ENCODE results near the gene ZNF165. TPM values are rescaled to one million over a fixed set of nuclear protein-coding genes. Genes with fewer than 3 reads are reported as not detected.

The ZNF165 gene
- total and polyA plus RNA-seq, 7 donors: 0.28 to 4.1 (median 1.8) TPM

DNA sequence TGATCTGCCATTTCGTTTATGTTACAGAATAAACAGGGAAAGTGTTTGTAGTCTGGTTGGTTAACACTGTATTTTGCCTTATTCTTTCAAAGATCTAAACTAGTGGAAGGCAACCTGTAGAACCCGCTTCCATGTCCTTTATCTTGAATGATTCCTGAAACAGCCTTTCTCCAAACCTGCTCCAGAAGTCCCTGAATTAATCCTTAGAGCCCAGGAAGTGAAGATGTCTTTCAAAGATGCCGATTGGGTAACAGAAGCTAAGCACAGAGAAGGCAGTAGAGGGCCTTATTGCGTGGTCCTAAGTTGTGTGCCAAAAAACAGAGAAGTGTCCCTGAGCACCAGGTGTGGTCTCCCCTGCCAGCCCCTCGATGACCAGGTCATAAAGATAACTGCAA is 24.9 kb downstream of the ZNF165 start:
- Histone ChIP-seq H3K4me3 (peak overlapping the region; percentile 66 to 80 (median 69)), H3K36me3 (no peaks in the 10 kb centered on the region), H3K27ac (peak overlapping the region; percentile 84 to 89 (median 85)), H3K9me3 (no peaks in the 10 kb centered on the region), H3K4me1 (peaks cover 0 to 5% (median 2%) of the 10 kb centered on the region in 4 donors), H3K27me3 (no peaks in the 10 kb centered on the region)
- TF ChIP-seq, protein P1, sequence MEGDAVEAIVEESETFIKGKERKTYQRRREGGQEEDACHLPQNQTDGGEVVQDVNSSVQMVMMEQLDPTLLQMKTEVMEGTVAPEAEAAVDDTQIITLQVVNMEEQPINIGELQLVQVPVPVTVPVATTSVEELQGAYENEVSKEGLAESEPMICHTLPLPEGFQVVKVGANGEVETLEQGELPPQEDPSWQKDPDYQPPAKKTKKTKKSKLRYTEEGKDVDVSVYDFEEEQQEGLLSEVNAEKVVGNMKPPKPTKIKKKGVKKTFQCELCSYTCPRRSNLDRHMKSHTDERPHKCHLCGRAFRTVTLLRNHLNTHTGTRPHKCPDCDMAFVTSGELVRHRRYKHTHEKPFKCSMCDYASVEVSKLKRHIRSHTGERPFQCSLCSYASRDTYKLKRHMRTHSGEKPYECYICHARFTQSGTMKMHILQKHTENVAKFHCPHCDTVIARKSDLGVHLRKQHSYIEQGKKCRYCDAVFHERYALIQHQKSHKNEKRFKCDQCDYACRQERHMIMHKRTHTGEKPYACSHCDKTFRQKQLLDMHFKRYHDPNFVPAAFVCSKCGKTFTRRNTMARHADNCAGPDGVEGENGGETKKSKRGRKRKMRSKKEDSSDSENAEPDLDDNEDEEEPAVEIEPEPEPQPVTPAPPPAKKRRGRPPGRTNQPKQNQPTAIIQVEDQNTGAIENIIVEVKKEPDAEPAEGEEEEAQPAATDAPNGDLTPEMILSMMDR (IDR thresholded peaks at IDR 0.05): no peak
- TF ChIP-seq POLR2A (IDR thresholded peaks at IDR 0.05) (no peak), POLR2AphosphoS5 (IDR thresholded peaks at IDR 0.05) (no peak), EP300 (IDR thresholded peaks at IDR 0.05) (no peak)
- intact Hi-C loops (cut with DNase I): loop anchor here (2.0 kb wide), 2 partner anchors 24 to 32 kb away; partner anchors contain the start of gene ZNF165
- 9 to 23% methylated on average over 5 of the region's 5 CpGs for WGBS, 2 donors
- DNase-seq: no peak

DNA sequence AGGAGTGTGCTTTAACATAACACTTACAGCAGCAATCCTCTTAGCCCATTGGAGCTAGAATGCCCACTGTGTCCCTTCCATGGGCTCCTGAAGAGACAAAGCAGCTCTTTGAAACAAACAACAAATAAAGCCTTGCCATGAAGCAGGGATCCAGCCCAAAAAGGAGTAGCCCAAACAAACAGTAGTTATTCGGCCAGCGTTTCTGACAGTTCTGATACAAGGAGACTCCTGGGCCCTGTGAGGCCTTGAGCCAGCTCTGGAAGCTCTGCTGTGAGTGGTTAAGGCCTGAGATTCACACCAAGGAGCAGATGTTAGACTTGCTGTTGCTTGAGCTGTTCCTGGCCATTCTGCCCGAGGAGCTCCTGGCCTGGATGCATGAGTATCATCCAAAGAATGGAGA is 27.1 kb downstream of the ZNF165 start:
- intact Hi-C loops (cut with DNase I): no loop called here
- peaks cover 0 to 5% (median 2%) of the 10 kb centered on the region in 4 donors for H3K4me1 ChIP-seq
- DNase-seq: no peak
- H3K27me3 ChIP-seq: no peaks in the 10 kb centered on the region
- no peak overlapping the region for H3K4me3 ChIP-seq
- no peaks in the 10 kb centered on the region for H3K36me3 ChIP-seq
- WGBS, 2 donors: 89 to 92% methylated on average over 3 of the region's 3 CpGs
- no peak overlapping the region for H3K27ac ChIP-seq
- no peaks in the 10 kb centered on the region for H3K9me3 ChIP-seq
- TF ChIP-seq POLR2AphosphoS5 (IDR thresholded peaks at IDR 0.05) (no peak), EP300 (IDR thresholded peaks at IDR 0.05) (no peak), POLR2A (IDR thresholded peaks at IDR 0.05) (no peak)
- TF ChIP-seq, protein P1 (IDR thresholded peaks at IDR 0.05): no peak

DNA sequence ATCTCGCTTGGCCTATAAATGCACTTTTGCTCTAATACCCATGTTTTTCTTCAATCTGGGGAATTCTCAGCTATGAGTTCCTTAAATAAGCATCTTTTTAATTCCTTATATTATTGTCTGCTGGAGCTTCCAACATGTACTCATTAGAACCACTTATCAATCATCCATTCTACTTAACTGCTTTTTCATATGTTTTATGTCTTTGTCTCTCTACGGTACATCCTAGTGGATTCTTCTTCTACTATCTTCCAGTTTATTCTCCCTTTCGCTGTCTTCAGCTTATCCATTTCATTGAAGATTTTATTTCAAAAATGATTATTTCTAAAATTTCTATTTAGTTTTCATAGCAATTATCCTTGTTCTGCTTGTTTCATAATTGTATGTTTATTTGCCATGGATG is 31.6 kb downstream of the ZNF165 start:
- Histone ChIP-seq H3K36me3 (peaks cover 0 to 27% (median 12%) of the 10 kb centered on the region in 4 donors), H3K27me3 (no peaks in the 10 kb centered on the region), H3K27ac (no peak overlapping the region), H3K4me1 (no peaks in the 10 kb centered on the region), H3K4me3 (no peak overlapping the region), H3K9me3 (no peaks in the 10 kb centered on the region)
- 78 to 80% methylated on average over 3 of the region's 3 CpGs for WGBS, 2 donors
- TF ChIP-seq, protein P1 (IDR thresholded peaks at IDR 0.05): no peak
- TF ChIP-seq POLR2A (IDR thresholded peaks at IDR 0.05): no peak
- TF ChIP-seq POLR2AphosphoS5 (IDR thresholded peaks at IDR 0.05): no peak
- TF ChIP-seq EP300 (IDR thresholded peaks at IDR 0.05): no peak
- DNase-seq: no peak
- intact Hi-C loops (cut with DNase I): no loop called here

DNA sequence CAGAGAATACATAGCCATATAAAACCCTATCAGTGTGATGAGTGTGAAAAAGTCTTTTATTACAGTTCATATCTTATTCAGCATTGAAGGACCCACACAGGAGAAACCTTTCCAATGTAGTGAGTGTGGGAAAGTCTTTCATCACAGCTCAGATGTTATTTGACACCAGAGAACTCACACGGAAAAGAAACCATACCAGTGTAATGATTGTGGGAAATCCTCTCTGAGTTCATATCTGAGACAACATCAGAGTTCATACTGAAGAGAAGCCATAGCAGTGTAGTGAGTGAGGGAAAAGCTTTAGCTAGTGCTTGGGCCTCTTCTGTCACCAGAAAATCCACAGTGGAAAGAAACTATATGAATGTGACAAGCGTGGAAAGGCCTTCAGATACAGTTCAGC is 35.4 kb downstream of the ZNF165 start:
- intact Hi-C loops (cut with DNase I): no loop called here
- Histone ChIP-seq H3K9me3 (no peaks in the 10 kb centered on the region), H3K27me3 (no peaks in the 10 kb centered on the region), H3K36me3 (peaks cover 7 to 61% (median 20%) of the 10 kb centered on the region in 4 donors), H3K4me1 (no peaks in the 10 kb centered on the region), H3K4me3 (no peak overlapping the region), H3K27ac (no peak overlapping the region)
- no peak for DNase-seq
- 80 to 84% methylated on average over 2 of the region's 2 CpGs for WGBS, 2 donors
- TF ChIP-seq POLR2A (IDR thresholded peaks at IDR 0.05) (no peak), EP300 (IDR thresholded peaks at IDR 0.05) (no peak), POLR2AphosphoS5 (IDR thresholded peaks at IDR 0.05) (no peak)
- TF ChIP-seq, protein P1 (IDR thresholded peaks at IDR 0.05): no peak

Data from sigmoid colon (tissue), 7 donors.